Gastrocnemius medialis (tissue), 4 donors: ENCODE results near the gene ZNF540. TPM values are rescaled to one million over a fixed set of nuclear protein-coding genes. Genes with fewer than 3 reads are reported as not detected.
A peak's percentile ranks its signal among the peaks of the same experiment; 100 is the strongest.

ENCODE experiments used
- ATAC-seq, 2 donors: fragments of 150-250 bp; one replicate each; pipeline ENCODE4 v1.9.1; 2016
- DNase-seq, 2 donors: peaks; one replicate each; pipeline ENCODE4 v3.0.0-alpha.2; 2019
- H3K27ac ChIP-seq, 4 donors: fragments of 200-600 bp; sonication (generic); 1 replicate in 1 of 4; 2 replicates in 3 of 4; pipeline ENCODE4 v1.5.1; 2016 to 2018; ENCODE audit warnings: mild to moderate bottlenecking in 2 of 4, moderate library complexity in 1 of 4
- H3K27me3 ChIP-seq, 3 donors: fragments of 200-600 bp; sonication (generic) in 2 of 3; 1 replicate in 1 of 3; 2 replicates in 2 of 3; pipeline versions ENCODE4 v1.5.1 to v1.6.0; 2016 to 2019; ENCODE audit warnings: mild to moderate bottlenecking in 1 of 3, moderate library complexity in 1 of 3
- H3K36me3 ChIP-seq, 2 donors: fragments of 200-600 bp; sonication (generic) in 1 of 2; one replicate each; pipeline ENCODE4 v1.5.1; 2017 to 2018
- H3K4me1 ChIP-seq, 2 donors: fragments of 200-600 bp; sonication (generic) in 1 of 2; one replicate each; pipeline ENCODE4 v1.5.1; 2016 to 2017; ENCODE audit warnings: mild to moderate bottlenecking in 2 of 2
- H3K4me3 ChIP-seq, 4 donors: fragments of 200-600 bp; sonication (generic) in 3 of 4; 1 replicate in 1 of 4; 2 replicates in 3 of 4; pipeline ENCODE4 v1.5.1; 2016 to 2019; ENCODE audit warnings: mild to moderate bottlenecking in 2 of 4
- H3K9me3 ChIP-seq, 3 donors: fragments of 200-600 bp; sonication (generic) in 2 of 3; 1 replicate in 1 of 3; 2 replicates in 2 of 3; pipeline ENCODE4 v1.5.1; 2016 to 2019
- CTCF ChIP-seq, 5 experiments: fragments of 450-650 bp in 3 of 5; fragments of 200-600 bp in 2 of 5; sonication (generic) in 2 of 5; IDR thresholded peaks in 4 of 5; conservative IDR thresholded peaks in 1 of 5; 1 replicate in 4 of 5; 2 replicates in 1 of 5; pipeline ENCODE4 v1.5.1; 2016 to 2019; ENCODE audit warnings: antibody characterized with exemption in 5 of 5, mild to moderate bottlenecking in 3 of 5, moderate library complexity in 3 of 5
- POLR2A ChIP-seq, 2 donors: fragments of 450-650 bp; IDR thresholded peaks; one replicate each; pipeline ENCODE4 v1.6.1; 2017; ENCODE audit warnings: antibody characterized with exemption in 2 of 2, mild to moderate bottlenecking in 2 of 2, moderate library complexity in 2 of 2
- in situ Hi-C, 4 donors: fragments of 200-750 bp; cut with MboI; loops; one replicate each; pipeline versions ENCODE4 v1.15.0 to v1.8.0; 2017; ENCODE audit warnings: low sequenced_read_pairs in 4 of 4
- intact Hi-C: fragments of 100-400 bp; cut with DNase I; formaldehyde crosslinking; loops from one replicate; pipeline ENCODE4 v1.15.1; 2023; ENCODE audit warnings: low total_unique reads
- total RNA-seq, 4 donors: library from RNA; depleted of rRNA; stranded (reverse); fragments of >200 nt; gene quantifications; one replicate each; pipeline versions ENCODE4 v1.1.0 to v1.2.3, GENCODE V29; 2016

ZNF540 gene
- total RNA-seq, 4 donors from 2014 or later, result 0.46 to 1.5 (median 1.3) TPM

GRCh38 chr19:37635076-37636056 lies 40.7 kb downstream of the ZNF540 start:
- intact Hi-C loops (no loop called here), in situ Hi-C loops (no loop called here)
- peaks cover 22 to 69% of the 10 kb centered on the region in 2 donors for H3K36me3 ChIP-seq
- no peak overlapping the region for H3K27ac ChIP-seq
- no peak for ATAC-seq
- H3K9me3 ChIP-seq, result peaks cover 12 to 67% (median 19%) of the 10 kb centered on the region in 3 donors
- H3K4me1 ChIP-seq, result no peaks in the 10 kb centered on the region
- no peak for DNase-seq
- no peak for TF ChIP-seq POLR2A (IDR thresholded peaks at IDR 0.05)
- H3K4me3 ChIP-seq, result peak overlapping the region in 1 of 4 donors; percentile 27
- no peaks in the 10 kb centered on the region for H3K27me3 ChIP-seq

- H3K27ac ChIP-seq, result peak overlapping the region; percentile 90 to 94 (median 93)
- intact Hi-C loops, result loop anchor here (10.0 kb wide), 1 partner anchor 279 kb away; the partner anchor contains the start of gene ZNF527
- TF ChIP-seq CTCF (IDR thresholded peaks at IDR 0.05 in 4 of 5, conservative IDR thresholded peaks at IDR 0.05 in 1 of 5) (no peak), POLR2A (IDR thresholded peaks at IDR 0.05) (no peak)
- peaks cover 21 to 22% of the 10 kb centered on the region in 2 donors for H3K4me1 ChIP-seq
- H3K4me3 ChIP-seq, result peak overlapping the region; percentile 75 to 94 (median 84)
- no peaks in the 10 kb centered on the region for H3K9me3 ChIP-seq
- no peaks in the 10 kb centered on the region for H3K27me3 ChIP-seq
- ATAC-seq (no peak), DNase-seq (no peak)
- in situ Hi-C loops, result no loop called here
- no peaks in the 10 kb centered on the region for H3K36me3 ChIP-seq
Measured at GRCh38 chr19:37654118-37654517, 59.4 kb downstream of the ZNF540 start.

- H3K36me3 ChIP-seq, result peaks cover 0 to 1% of the 10 kb centered on the region in 2 donors
- no peaks in the 10 kb centered on the region for H3K9me3 ChIP-seq
- no peaks in the 10 kb centered on the region for H3K27me3 ChIP-seq
- peak overlapping the region; percentile 75 to 94 (median 84) for H3K4me3 ChIP-seq
- peak; percentile 2 to 14 for DNase-seq
- peaks cover 21 to 22% of the 10 kb centered on the region in 2 donors for H3K4me1 ChIP-seq
- in situ Hi-C loops, result no loop called here
- peak; percentile 24 to 27 for ATAC-seq
- peak overlapping the region; percentile 90 to 94 (median 93) for H3K27ac ChIP-seq
- intact Hi-C loops, result loop anchor here (1.0 to 10.0 kb wide), 7 partner anchors 38 to 577 kb away; partner anchors contain the start of genes ZNF383, ZNF420, ZNF527 and ZNF540
- TF ChIP-seq CTCF (IDR thresholded peaks at IDR 0.05 in 4 of 5, conservative IDR thresholded peaks at IDR 0.05 in 1 of 5) (no peak), POLR2A (IDR thresholded peaks at IDR 0.05) (no peak)
Measured at GRCh38 chr19:37654629-37655300, 60.1 kb downstream of the ZNF540 start.

- peak; percentile 69 to 82 for TF ChIP-seq POLR2A (IDR thresholded peaks at IDR 0.05)
- TF ChIP-seq CTCF (IDR thresholded peaks at IDR 0.05 in 4 of 5, conservative IDR thresholded peaks at IDR 0.05 in 1 of 5), result no peak
- intact Hi-C loops, result loop anchor here (1.0 to 10.0 kb wide), 7 partner anchors 37 to 578 kb away; partner anchors contain the start of genes ZNF383, ZNF420, ZNF527 and ZNF540
- in situ Hi-C loops, result no loop called here
- Histone ChIP-seq H3K27me3 (no peaks in the 10 kb centered on the region), H3K36me3 (peaks cover 0 to 5% of the 10 kb centered on the region in 2 donors), H3K4me3 (peak within 1 kb of the TSS; percentile 75 to 94 (median 84)), H3K9me3 (no peaks in the 10 kb centered on the region), H3K4me1 (peaks cover 21 to 22% of the 10 kb centered on the region in 2 donors), H3K27ac (peak within 1 kb of the TSS; percentile 90 to 94 (median 93))
- DNase-seq (peak; percentile 80 to 89), ATAC-seq (peak; percentile 87 to 93)
Measured at GRCh38 chr19:37655301-37655688, 60.6 kb downstream of the ZNF540 start, which contains the start of gene ZFP30. ZFP30 (minus strand) TSS chr19:37655465; CDS start chr19:37647822, 7,643 bp downstream.
